PC-3 (cell line): ENCODE measurements around the gene BFAR.

Experiments used
- CTCF ChIP-seq: fragments of 300-600 bp; sonication (generic); conservative IDR thresholded peaks from 2 replicates; pipeline ENCODE4 v1.5.1; 2017; ENCODE audit warnings: antibody characterized with exemption, low read depth, mild to moderate bottlenecking, low read length
- EZH2 ChIP-seq: fragments of 300-600 bp; sonication (generic); IDR thresholded peaks from one replicate; pipeline ENCODE4 v1.6.1; 2017; ENCODE audit warnings: antibody characterized with exemption, mild to moderate bottlenecking, low read length; ENCODE audit not compliant: unreplicated experiment

GRCh38 chr16:14677627-14678026, 44.9 kb downstream of the BFAR start:
- TF ChIP-seq CTCF (no peak), EZH2 (no peak)
